Uterus (tissue), 4 donors: ENCODE data around the gene NT5M. TPM values are rescaled to one million over a fixed set of nuclear protein-coding genes. Genes with fewer than 3 reads are reported as not detected.
"Not testable (repeated sequence)": the region's sequence is repeated elsewhere in the genome, so short reads cannot be mapped to it uniquely, and the experiment has no call there.

Experiments used
- DNase-seq, 2 donors: peaks; one replicate each; pipeline ENCODE4 v3.0.0-alpha.2; 2019 to 2020
- H3K27ac ChIP-seq, 2 donors: fragments of 200-600 bp; sonication (generic); 1 replicate in 1 of 2; 2 replicates in 1 of 2; pipeline ENCODE4 v1.5.1; 2016 to 2018
- H3K27me3 ChIP-seq, 2 donors: fragments of 200-600 bp; sonication (generic); one replicate each; pipeline ENCODE4 v1.5.1; 2018 to 2019; ENCODE audit warnings: control low read depth in 1 of 2
- H3K36me3 ChIP-seq, 2 donors: fragments of 200-600 bp; sonication (generic); one replicate each; pipeline ENCODE4 v1.5.1; 2019; ENCODE audit warnings: control low read depth in 1 of 2
- H3K4me1 ChIP-seq, 2 donors: fragments of 200-600 bp; sonication (generic); one replicate each; pipeline ENCODE4 v1.5.1; 2018 to 2019; ENCODE audit warnings: control low read depth in 1 of 2
- H3K4me3 ChIP-seq, 2 donors: fragments of 200-600 bp; sonication (generic); 1 replicate in 1 of 2; 2 replicates in 1 of 2; pipeline ENCODE4 v1.5.1; 2018 to 2019; ENCODE audit warnings: mild to moderate bottlenecking in 1 of 2
- H3K9me3 ChIP-seq, 2 donors: fragments of 200-600 bp; sonication (generic); one replicate each; pipeline ENCODE4 v1.5.1; 2019; ENCODE audit warnings: control low read depth in 1 of 2
- CTCF ChIP-seq, 4 experiments: fragments of 200-600 bp in 2 of 4; fragments of 450-650 bp in 2 of 4; sonication (generic) in 2 of 4; IDR thresholded peaks; one replicate each; pipeline ENCODE4 v1.5.1; 2016 to 2019; ENCODE audit warnings: antibody characterized with exemption in 4 of 4, mild to moderate bottlenecking in 2 of 4, moderate library complexity in 1 of 4
- POLR2A ChIP-seq, 2 donors: fragments of 450-650 bp; IDR thresholded peaks; one replicate each; pipeline ENCODE4 v1.6.1; 2016; ENCODE audit warnings: antibody characterized with exemption in 2 of 2, mild to moderate bottlenecking in 1 of 2, moderate library complexity in 1 of 2
- intact Hi-C: fragments of 100-400 bp; cut with DNase I; formaldehyde crosslinking; loops from one replicate; pipeline ENCODE4 v1.15.1; 2023; ENCODE audit warnings: low total_unique reads
- total RNA-seq, 4 donors: library from RNA; depleted of rRNA in 3 of 4; stranded (reverse); fragments of >200 nt in 3 of 4; gene quantifications; one replicate each; pipeline versions ENCODE4 v1.1.0 to v1.2.4, GENCODE V29; 2014 to 2023
- donor health status: DM: yes; HTN: yes; CAD: no.

The NT5M gene
- total RNA-seq, 4 donors from 2014 or later: 0.26 to 7.8 (median 2.8) TPM

- Histone ChIP-seq H3K27ac (no peak overlapping the region), H3K36me3 (no peaks in the 10 kb centered on the region), H3K4me3 (no peak overlapping the region), H3K4me1 (no peaks in the 10 kb centered on the region), H3K9me3 (no peaks in the 10 kb centered on the region), H3K27me3 (no peaks in the 10 kb centered on the region)
- DNase-seq: no peak
- intact Hi-C loops: no loop called here
- TF ChIP-seq CTCF (IDR thresholded peaks at IDR 0.05) (no peak), POLR2A (IDR thresholded peaks at IDR 0.05) (no peak)
Observed at GRCh38 chr17:17295141-17295540, 8.0 kb upstream of the NT5M start.

GRCh38 chr17:17297217-17297616 lies 6.0 kb upstream of the NT5M start:
- Histone ChIP-seq H3K27me3 (no peaks in the 10 kb centered on the region), H3K4me1 (no peaks in the 10 kb centered on the region), H3K27ac (no peak overlapping the region), H3K9me3 (no peaks in the 10 kb centered on the region), H3K36me3 (no peaks in the 10 kb centered on the region), H3K4me3 (no peak overlapping the region)
- TF ChIP-seq CTCF (IDR thresholded peaks at IDR 0.05) (no peak), POLR2A (IDR thresholded peaks at IDR 0.05) (no peak)
- no peak for DNase-seq
- intact Hi-C loops: no loop called here

DNA sequence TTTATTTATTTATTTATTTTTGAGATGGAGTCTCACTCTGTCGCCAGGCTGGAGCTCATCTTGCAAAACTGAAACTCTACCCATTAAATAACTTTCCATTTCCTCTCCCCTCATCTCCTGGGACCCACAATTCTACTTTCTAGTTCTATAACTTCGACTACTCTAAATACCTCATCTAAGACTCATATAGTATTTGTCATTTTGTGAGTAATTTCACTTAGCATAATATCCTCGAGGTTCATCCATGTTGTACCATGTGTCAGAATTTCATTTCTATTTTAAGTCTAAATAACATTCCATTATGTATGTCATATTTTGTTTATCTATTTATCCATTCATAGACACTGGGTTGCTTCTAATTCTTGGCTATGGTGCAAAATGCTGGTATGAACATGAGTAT lies 5.1 kb upstream of the NT5M start:
- intact Hi-C loops: no loop called here
- no peaks in the 10 kb centered on the region for H3K9me3 ChIP-seq
- no peaks in the 10 kb centered on the region for H3K36me3 ChIP-seq
- no peak for TF ChIP-seq POLR2A (IDR thresholded peaks at IDR 0.05)
- TF ChIP-seq CTCF (IDR thresholded peaks at IDR 0.05): no peak
- no peak overlapping the region for H3K27ac ChIP-seq
- no peak for DNase-seq
- no peaks in the 10 kb centered on the region for H3K27me3 ChIP-seq
- H3K4me1 ChIP-seq: no peaks in the 10 kb centered on the region
- H3K4me3 ChIP-seq: no peak overlapping the region

GRCh38 chr17:17300624-17301568 lies 2.3 kb upstream of the NT5M start:
- intact Hi-C loops: no loop called here
- Histone ChIP-seq H3K9me3 (no peaks in the 10 kb centered on the region), H3K27ac (peak overlapping the region; percentile 48 to 73), H3K4me1 (no peaks in the 10 kb centered on the region), H3K36me3 (no peaks in the 10 kb centered on the region), H3K4me3 (peak overlapping the region; percentile 32 to 37), H3K27me3 (no peaks in the 10 kb centered on the region)
- peak; percentile 56 to 62 for DNase-seq
- TF ChIP-seq POLR2A (IDR thresholded peaks at IDR 0.05) (no peak), CTCF (IDR thresholded peaks at IDR 0.05) (no peak)

- H3K9me3 ChIP-seq, intact Hi-C loops, H3K4me3 ChIP-seq, H3K36me3 ChIP-seq, H3K4me1 ChIP-seq, H3K27me3 ChIP-seq, DNase-seq: not testable (repeated sequence)
- H3K27ac ChIP-seq: peak overlapping the region in 1 of 2 donors; percentile 48
Observed at GRCh38 chr17:17301659-17302058, 1.5 kb upstream of the NT5M start.
